ENCODE results near the gene TRIP13.

DNA sequence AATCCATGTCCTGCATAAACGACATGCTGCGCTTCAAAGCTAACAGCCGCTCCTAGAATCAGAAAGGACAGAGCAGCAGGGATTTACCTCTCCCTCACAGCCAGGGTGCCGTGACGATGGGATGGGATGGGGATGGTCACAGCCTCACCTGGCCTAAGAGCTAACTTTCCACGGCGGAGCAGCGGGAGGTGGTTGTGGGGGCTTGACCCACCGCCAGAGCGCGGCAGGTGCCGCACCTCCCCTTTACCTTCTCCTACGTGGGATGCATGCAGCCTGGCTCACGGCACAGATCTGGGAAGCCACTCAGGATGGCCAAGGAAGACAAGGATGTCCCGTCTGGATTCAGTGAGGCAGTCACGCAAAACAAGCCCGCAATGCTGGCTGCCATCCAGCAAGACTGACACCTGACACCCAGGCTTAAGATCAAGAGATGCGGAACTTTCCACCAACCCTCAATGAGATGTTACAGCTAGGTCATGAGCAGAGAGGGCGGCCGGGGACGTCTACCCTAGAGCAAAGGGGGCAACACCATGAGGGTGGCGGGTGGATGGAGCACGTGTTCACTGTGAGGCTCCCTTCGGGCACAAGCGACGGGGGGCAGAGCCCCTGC lies 5.9 kb upstream of the TRIP13 start:
- TF ChIP-seq NR2F2 (IDR thresholded peaks at IDR 0.05; ENCODE audit: borderline replicate concordance, low read depth) (no peak), ZZZ3 (CRISPR knock-in tag; IDR thresholded peaks at IDR 0.05; ENCODE audit: borderline replicate concordance) (no peak), BHLHE40 (IDR thresholded peaks at IDR 0.05; ENCODE audit: low read length) (no peak), ZNF558 (CRISPR knock-in tag; IDR thresholded peaks at IDR 0.05; ENCODE audit: borderline replicate concordance) (no peak), IKZF4 (CRISPR knock-in tag; IDR thresholded peaks at IDR 0.05; ENCODE audit: borderline replicate concordance, low read depth, not compliant biosample characterization) (no peak), NCOA1 (CRISPR knock-in tag; IDR thresholded peaks at IDR 0.05) (no peak), NR2F6 (IDR thresholded peaks at IDR 0.05) (no peak), NR2F6 (CRISPR knock-in tag; IDR thresholded peaks at IDR 0.05) (no peak), MAFK (conservative IDR thresholded peaks at IDR 0.05 in 1 of 2, IDR thresholded peaks at IDR 0.05 in 1 of 2; ENCODE audit: low read length in 2 of 2) (no peak), HNF4A (CRISPR knock-in tag; IDR thresholded peaks at IDR 0.05) (no peak)

All from HepG2 (cell line).